RPMI8226 (cell line): ENCODE results near the gene TMEM273.

Experiments used
- DNase-seq: peaks from one replicate; pipeline ENCODE4 v3.0.0-alpha.2; 2015

TMEM273 gene

DNA sequence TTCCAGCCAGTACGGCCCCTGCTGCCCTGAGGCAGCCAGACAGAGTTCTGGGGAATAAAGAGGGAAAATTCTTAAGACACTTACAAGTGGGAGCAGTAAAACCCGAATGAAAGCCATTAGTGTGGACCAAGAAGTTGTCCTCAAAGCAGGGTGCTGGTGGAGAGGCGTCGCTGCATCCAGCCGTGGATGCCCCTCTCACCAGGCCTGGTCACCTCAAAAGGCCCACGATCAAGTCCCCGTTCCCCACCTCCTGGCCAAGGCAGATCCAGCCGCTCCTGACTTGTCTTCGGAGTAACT, 73.5 kb downstream of the TMEM273 start:
- no peak for DNase-seq

DNA sequence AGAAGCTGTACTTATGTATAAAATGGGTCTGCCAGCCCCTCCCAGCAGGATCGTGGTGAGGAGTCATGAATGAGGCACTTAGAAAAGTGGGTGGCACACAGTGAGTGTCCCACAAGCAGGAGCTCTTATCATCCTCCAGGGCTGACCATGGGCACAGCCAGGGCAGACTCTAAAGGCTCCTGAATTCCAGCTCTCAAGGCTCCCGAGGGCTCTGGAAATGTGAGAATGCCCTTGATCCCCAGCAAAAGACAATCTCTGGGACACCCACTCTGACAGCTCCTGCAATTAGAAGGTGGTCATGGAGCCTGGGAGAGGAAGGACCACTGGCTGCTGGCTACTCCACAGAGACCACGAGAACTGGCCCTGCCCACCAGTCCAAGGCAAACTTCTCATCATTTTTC, 74.5 kb downstream of the TMEM273 start:
- no peak for DNase-seq

DNA sequence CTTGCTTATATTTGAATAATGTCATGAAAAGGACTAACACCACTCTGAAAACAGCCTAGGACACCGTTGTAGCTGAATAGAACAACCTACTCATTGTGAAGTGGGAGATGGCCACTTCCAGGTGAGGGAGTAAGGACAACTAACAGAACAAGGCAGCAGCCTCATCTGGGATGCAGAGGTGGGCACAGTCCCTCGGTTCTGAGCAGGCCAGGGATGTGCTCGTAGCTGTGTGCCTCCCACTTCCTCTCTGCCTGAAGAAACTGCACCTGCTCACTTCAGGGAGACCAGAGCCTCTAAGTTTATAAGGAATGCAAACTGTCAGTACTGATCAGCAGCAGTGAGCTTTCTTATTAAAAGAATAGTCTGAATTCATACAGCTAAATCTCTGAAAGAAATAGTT, 75.3 kb downstream of the TMEM273 start:
- no peak for DNase-seq

DNA sequence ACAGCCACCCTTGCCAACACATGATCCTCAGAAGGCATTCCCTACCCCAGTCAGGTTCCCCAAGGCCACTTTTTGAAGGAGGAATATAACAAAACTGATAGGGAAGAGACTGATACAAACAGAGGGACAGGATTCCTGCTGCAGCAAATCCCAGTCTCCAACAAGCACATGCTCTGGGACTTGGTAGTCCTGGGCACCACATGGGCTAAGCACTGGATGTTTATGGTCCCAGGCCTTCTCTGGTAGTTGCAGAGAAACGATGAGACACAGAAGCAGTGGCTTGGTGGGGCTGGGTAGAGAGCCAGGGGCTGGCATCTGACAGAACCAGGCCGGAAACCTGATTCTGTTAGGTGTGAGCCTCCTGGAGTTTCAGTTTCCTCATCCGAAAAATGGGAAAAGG, 76.1 kb downstream of the TMEM273 start:
- no peak for DNase-seq

DNA sequence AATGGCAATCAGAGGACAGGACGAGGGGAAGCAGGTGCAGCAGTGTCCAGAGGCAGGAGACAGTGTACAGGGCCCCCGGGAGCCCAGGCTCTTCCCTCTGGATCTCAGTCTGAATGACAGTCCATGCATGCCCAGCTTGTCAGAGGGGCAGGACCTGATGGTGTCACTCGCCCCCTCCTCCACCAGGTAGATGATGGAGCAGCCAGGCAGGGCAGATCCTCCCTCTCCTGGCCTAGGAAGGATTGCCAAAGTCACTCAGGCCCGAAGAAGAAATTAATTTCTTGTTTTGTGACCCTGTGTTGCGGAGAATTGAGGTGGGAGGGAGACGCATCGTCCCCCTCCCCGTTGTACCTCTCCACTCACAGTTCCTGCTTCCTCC, 76.9 kb downstream of the TMEM273 start:
- no peak for DNase-seq

DNA sequence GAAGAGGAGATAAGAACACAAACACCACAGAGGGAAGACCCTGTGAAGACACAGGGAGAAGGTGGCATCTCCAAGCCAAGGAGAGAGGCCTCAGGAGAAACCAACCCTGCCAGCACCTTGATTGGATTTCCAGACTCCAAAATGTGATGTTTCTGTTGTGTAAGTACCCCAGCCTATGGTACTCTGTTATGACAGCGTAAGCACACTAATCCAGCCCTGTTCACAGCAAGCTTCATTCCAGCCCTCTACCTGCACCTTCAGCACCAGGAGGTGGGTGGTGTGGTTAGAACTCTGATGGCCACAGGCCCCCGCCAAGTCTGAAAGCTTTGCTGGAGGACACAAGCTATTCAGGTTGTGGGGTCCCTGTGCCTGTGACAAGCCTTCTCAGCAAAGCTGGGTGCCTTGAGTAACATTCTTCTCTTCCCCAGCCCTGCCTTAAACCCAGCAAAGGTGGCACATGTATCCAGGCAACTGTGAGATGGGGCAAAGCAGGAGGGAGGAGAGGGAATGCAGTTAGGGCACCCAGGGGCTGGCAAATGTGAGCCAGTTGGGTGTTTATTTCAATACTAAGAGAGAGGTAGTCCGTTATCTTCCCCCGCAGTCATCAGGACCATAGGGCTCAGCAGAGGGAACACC, 77.4 kb downstream of the TMEM273 start:
- DNase-seq = no peak

DNA sequence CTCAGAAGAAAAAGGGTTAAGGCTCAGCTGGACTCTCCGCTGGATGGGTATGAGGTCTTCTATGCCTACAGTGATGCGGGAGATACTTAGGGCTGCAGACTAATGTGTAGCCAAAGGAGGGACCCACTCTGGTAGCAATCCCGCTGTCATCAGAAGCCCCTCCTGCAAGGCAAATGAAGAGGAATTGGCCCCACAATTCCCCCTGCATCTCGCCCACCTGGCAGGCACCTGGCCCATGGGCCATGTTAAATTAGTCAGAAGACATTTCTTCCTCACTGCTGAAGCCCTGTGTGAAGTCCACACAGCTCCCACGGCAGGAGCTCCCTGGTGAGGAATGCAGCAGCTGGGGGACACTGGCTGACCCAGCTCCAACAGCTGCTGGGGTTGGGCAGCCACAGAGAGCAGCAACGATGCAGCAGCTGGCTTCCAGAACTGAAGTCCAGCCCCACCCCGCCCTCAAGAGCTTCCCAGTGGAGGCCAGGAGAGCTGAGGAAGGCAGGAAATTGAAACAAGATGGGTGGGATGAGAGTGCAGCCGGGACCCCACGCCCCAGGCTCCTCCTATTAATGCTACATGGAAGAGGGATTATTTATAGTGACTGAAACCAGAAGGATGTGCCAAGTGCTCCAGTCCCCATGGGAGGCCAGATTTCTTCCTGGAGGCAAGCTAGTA, 78.4 kb downstream of the TMEM273 start:
- DNase-seq = peak; percentile 44

DNA sequence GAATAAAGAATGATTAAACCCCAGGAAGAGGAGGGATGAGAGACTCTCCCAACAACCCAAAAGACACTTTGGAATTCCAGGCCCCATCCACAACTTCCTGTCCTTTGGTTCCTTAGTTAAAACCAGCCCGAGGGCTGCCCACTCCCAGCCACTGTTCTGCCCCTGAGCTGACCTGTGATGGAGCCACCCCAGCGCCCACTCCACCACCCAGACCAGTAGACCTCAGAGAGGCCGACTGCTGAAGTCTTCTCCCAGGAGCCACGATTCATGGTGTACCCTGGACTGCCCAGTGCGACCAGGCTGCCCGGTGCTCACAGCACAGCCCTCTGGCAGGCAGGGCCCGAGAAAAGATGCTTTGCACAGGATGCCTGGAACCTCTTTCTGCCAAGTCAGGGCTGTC, 79.5 kb downstream of the TMEM273 start:
- no peak for DNase-seq

DNA sequence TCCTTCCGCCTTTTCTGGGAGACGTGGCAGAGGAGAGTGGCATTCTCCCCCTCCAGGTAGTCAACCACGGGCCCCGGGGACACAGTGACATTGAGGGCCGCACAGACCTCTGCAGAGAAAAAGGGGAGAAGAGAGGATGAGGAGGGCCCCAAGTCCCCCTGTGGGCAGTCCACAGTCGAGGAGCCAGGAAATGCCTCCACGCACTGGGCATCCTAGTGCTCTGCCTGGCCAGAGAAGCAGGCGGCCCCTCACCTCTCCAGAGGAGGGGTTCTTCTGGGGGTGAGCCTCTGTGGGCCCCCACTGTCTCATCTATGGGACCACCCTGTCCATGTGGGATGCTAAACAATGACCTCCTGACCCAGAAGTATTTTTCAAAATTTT, 80.3 kb downstream of the TMEM273 start:
- DNase-seq = no peak

DNA sequence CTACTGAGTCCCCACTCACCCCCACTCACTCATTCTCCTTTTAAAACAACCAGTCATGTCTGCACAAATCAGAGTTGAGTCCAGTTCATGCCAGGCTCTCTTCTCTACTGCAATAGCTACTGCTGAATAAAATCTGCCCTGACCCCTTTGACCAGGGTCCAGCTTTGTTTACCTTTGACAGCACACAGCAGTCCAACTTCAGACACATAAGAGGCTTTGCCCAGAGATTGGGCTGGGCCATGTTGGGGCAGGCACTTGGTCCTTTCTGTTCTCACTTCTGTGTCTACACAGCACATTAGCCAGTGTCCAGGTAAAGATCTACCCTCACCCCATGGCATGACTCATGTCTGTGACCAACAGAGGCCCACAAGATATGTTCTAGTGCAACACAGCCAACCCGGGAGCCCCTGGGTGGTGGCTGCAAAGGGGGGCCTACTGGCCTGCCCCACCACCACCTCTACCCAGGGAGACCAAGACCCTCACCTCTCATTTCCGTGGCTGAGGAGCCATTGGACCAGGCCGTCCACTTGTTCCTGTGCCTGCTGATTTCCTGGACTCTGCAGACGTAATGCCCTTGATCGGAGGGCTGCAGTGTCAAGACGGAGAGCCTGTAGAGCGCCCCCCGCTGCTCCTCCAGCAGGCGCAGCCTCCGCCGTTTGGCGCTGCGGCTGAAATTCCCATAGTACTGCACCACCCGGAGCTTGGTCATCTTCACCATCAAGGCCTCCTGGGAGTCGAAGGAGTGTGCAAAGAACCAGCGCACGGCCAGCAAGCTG, 80.9 kb downstream of the TMEM273 start:
- DNase-seq = peak; percentile 33

DNA sequence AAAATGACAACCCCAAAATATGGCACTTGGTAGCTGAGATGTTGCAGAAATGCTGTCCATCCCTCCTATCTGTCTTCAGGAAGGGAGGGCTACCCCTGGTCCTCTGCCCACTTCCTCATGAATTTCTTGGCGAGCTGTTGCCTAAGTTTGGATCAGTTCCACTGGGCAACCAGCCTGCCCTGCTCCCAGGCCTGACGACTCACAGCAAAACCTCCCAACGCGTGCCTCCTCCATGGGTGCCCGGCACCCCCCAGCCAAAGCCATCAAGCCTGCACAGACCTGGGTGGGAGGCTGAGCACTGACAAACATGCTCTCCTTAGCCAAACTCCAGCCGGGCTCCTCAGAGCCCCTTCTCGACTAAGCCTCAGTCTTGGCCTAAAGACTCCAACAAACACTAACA, 81.7 kb downstream of the TMEM273 start:
- DNase-seq = no peak

DNA sequence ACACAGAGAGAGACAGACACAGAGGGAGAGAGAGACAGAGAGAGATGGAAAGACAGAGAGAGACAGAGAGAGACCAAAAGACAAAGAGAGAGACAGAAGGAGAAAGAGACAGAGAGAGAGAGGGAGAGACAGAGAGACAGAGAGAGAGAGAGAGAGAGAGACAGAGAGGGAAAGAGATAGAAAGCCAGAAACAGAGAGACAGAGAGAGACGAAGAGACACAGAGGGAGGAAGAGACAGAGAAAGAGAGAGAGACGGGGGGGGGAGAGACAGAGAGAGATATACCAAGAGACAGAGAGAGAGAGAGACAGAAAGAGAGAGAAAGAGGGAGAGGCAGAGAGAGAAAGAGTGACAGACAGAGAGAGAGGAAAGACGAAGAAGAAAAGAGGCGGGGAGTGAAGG, 83.1 kb downstream of the TMEM273 start:
- no peak for DNase-seq
